ENCODE measurements around the gene PGAM2.

PGAM2 gene

DNA sequence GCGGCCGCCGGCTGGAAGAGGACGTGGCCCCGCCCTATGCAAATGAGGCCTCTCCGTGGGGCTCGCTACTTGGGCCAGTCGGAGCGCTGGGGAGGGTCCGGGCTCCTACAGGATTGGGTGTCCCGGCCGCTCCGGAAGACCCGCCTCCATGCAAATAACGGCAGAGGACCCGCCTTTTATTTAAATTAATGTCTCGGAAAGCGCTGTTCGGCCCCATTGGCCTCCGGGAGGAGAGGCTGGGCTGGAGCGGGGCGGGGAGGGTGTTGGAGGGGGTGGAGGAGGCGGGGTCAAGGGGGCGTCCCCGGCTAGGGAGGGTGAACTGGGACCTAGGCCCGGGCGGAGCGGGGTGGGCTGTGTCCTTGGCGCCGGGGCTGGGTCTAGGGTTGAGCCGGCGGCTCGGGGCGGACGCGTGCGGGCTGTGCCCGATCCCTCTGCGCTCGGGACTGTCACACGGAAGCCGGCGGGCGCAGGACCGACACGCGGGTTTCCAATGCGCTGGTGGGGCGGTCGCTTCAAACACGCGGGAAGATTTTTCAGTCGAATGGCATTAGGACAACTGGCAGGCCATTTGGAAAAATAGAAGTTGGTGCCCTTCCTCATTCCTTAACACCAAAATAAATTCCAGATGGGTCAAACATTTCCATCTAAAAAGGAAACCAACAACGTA is 17.3 kb upstream of the PGAM2 start:
- DNase-seq, result peak; percentile 98

DNA sequence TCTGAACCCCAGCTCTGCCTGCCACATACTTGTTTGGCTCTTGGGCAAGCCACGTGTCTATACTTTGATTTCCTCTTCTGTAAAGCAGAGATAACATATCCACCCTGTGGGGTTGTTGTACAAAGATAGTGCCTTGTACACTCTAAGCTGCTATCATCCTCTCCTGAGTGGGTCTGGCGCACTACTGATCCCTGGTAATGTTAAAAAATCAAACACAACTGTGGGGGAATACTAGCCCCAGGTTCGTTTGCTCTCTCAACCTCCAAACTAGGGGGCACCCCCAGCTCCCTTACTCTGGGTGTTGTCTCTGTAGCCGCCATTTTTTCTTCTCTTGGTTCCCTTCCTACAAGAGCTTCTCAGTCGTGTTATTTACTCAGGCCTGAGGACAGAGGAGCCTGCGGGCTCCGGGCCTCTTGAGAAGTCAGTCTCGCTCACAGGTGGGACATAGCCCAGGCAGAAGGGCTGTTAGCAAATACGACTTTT is 15.9 kb upstream of the PGAM2 start:
- no peak for DNase-seq

DNA sequence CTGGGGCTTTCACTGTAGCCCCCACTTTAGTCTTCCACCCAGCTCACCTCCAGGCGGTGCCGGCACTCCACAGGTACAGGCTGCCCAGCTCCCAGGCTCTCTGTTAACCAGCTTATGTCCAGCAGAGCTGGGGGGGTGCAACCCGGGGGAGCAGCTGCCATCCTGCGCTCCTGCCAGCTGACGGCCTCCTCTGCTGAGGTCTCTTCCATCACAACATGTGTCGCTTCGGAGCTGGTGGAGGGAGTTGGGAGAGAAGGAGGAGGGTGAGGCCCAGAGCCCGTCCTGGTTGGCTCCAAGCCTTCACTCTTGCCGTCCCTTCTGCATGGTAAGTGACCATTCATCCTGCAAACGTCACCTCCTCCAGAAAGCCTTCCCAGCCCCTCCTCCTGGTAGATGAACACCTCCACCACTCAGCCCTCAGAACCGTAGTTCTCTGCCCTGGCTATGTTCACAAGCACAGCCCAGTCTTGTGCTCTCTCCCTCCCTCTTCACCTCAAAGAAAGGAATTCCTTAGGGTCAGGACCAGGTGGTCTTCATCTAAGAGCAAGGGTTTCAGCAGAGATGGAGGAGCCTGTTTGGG is 15.4 kb upstream of the PGAM2 start:
- DNase-seq, result no peak

GRCh38 chr7:44080118-44080517 is 14.8 kb upstream of the PGAM2 start:
- no peak for DNase-seq

DNA sequence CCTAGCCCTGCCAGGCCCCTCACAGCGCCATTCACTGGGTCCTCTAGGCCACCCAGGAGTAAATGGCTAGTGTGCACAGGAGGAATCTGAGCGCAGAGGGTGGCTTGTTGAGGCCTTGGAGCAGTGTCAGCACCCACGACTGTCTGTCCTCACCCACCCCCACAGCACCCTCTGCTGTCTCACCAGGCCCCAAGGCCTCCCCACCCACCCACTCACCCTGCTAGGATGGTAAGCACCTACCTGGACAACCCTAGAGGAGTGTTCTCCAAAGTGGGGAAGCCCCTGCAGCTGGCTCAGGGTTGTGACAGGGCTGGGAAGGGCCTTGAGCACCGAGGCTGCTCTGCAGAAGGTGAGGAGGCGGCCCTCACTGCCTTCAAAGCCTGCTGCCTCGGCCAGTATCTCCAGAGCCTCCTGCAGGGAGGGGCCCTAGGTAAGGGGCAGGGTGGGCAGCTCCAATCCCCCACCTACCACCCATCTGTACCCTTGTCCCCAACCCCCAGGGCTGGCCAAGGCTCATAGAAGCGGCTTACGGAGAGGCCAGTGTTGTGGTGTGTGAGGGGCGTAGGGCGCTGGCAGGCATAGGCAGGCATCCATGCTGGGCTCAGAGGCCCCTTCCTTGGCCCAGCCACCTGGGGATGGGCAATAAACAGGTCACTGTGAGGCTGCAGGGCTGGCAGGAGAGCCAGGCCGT is 14.1 kb upstream of the PGAM2 start:
- DNase-seq, result no peak

- no peak for DNase-seq
Measured at GRCh38 chr7:44078521-44078920, 13.2 kb upstream of the PGAM2 start.

DNA sequence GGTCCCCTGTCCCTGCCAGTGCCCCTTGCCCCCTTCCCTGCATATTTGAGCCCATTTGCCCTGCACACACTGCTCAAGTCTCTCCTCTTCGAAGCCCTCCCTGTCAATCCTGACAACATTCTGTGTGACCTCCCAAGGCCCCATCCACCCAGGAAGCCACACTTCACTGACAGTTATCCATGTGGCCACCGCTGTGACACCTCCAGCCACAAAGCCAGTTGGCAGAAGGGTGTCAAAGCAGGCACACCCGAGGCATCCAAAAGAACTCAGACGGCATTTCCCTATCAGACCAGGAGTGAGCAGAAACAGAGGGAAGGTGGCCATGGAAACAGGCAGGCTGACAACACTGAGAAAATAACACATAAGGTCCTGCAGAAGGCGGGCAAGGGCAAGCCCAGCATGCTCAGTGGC is 12.3 kb upstream of the PGAM2 start:
- DNase-seq, result no peak

DNA sequence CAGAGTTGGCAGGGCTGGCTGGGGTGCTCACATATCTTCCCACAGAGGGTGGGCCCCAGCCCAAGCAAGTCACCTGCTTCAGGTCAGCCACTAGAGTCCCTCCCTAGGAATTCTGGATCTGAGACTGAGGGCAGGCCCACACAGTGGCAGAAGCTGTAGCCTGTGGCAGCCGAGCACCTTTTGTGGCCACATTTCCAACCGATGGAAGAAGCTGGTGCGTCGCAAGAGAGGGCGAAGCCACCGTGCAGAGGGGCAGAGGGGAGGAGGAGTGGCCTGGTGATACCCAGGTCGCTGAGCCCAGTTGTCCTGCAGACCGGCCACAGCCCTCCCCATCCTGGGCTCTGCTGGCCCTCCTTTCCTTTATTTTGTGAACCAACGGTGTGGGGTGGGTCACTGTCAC is 11.7 kb upstream of the PGAM2 start:
- no peak for DNase-seq

- DNase-seq, result no peak
Measured at GRCh38 chr7:44076101-44076895, 10.9 kb upstream of the PGAM2 start.

- DNase-seq, result no peak
Measured at GRCh38 chr7:44075296-44076075, 10.1 kb upstream of the PGAM2 start.

- DNase-seq, result no peak
Measured at GRCh38 chr7:44074349-44074695, 9.0 kb upstream of the PGAM2 start.

GRCh38 chr7:44073664-44074348 is 8.4 kb upstream of the PGAM2 start:
- no peak for DNase-seq

DNA sequence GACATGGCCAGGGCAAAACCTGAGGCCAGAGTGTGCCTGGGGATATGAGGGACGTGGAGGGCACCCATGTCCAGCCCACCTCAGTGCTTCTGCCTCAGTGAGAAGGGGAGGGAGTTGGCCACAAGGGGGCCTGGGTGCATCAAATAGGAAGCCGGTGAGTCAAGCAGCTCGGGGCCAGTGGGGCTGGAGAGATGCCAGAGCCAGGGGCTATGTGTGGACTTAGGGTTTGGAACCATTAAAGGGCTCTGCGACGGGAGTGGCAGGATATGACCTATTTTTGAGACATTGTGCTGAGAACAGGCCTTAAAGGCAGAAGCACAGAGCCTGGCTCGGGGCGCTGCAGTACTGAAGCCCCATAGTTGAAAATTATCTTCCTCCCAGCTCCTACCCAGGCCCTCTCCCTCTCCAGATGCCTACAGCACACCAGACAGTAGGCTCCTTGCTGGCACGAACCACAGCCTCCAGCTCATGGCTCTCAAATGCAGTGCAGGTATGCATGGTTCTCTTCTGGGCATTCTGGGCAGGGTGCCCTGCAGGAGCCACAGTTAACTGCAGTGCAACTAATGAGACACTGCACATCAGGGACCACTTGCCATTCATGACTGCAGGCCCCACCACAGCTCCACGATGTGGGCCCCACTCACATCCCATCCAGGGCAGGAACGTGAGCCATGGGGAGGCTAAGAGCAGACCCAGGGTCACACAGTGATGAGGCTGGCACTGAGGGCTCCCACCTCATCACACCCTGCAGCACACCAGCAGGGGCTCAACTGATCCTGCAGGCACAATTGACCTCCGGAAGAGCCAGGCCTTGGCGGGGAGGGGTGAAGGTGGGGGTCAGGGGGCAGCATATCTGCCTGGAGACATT is 7.2 kb upstream of the PGAM2 start:
- no peak for DNase-seq

DNA sequence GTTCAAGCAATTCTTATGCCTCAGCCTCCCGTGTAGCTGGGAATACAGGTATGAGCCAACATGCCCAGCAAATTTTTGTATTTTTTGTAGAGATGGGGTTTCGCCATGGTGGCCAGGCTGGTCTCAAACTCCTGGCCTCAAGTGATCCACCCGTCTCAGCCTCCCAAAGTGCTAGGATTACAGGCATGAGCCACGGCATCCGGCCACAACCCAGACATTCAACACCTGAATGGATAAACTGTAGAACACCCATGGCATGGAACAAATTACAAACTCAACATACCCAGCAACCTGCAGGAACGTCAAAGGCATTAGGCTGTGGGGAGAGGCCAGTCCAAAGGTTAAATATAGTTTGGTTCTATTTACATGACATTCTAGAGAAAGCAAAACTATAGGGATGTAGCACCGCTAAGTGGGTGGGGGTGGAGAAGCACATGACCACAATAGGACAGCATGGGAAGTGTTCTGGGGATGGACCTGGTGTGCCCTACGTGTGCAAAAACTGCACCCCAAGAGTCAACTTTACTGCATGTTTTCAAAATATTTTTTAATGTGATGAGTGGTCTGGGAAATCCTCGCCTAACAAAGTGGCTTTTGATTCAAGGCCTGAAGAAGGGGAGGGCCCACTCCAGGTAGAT is 6.5 kb upstream of the PGAM2 start:
- no peak for DNase-seq

DNA sequence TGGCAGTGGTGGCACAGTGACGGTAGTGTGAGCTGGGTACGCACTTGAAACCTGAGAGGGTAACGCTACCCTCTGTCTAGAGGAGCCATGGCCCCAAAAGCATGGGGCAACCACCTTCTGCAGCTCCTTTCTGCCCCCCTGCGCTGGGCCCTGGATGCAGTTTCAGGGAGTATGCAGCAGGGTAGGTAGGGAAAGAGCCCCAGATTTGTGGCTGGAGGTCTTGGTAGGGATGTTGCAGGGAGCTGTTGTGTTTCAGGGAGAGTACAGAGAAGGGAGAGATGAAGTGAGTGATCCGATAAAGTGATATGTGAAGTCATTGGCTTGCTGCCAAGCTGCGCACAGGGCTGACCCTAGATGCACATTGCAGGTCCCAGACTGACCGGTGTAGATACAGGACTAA is 2.7 kb upstream of the PGAM2 start:
- DNase-seq, result no peak

- DNase-seq, result no peak
Measured at GRCh38 chr7:44067064-44067951, 1.9 kb upstream of the PGAM2 start.

- DNase-seq, result no peak
Measured at GRCh38 chr7:44066494-44067063, 1.2 kb upstream of the PGAM2 start.

DNA sequence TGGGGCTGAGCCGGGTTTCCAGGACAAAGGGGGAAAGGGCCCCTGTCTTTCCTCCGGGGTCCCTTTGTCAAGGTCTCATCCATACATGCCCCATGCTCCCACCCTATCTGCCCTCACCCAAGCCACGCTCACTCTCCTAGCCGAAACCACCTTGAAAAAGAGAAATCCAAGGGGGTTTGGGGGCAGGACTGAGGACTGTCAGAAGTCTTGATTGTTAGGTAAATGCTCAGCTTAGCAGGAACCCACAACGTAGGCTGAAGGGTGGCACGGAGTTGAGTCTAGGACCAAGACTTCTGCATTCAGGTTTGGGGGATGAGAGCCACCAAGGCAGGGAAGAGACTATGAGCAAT is 719 bp upstream of the PGAM2 start:
- DNase-seq, result no peak

DNA sequence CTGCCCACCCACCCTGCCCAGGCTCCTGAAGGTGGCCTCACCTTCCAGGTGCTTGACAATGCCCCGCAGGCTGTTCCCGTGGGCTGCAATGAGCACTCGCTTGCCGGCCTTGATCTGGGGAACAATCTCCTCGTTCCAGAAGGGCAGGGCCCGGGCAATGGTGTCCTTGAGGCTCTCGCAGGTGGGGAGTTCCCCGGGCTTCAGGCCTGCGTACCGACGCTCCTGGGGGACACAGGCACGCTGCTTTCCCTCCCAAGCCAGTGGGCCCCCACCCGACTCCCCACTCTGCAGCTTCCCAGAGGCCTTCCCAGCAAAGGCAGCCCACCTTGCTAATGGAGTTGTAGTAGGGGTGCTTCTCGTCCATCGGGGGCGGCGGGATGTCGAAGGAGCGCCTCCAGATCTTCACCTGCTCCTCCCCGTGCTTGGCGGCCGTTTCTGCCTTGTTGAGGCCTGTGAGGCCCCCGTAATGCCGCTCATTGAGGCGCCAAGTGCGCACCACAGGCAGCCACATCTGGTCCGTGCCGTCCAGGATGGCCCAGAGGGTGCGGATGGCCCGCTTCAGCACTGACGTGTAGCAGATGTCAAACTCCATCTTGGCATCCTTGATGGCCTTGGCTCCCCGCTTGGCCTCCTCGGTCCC is 456 bp downstream of the PGAM2 start:
- DNase-seq, result no peak

Data from activated effector memory CD4-positive, alpha-beta T cell treated with Interleukin-2 at 50 U/mL for 16 hours (primary cell).